KBM-7 (cell line): ENCODE data around the gene ZBTB7B.

ENCODE experiments used
- DNase-seq: peaks from one replicate; pipeline ENCODE4 v3.0.0-alpha.2; 2015
- in situ Hi-C: fragments of 300-500 bp; cut with MboI; formaldehyde crosslinking; loops from 2 replicates; pipeline ENCODE4 v1.14.3; 2020; ENCODE audit warnings: low sequenced_read_pairs, low pct_unique_long_range_greater_than_20kb, mixed read lengths

ZBTB7B gene

GRCh38 chr1:155002464-155003226 lies at the start of gene ZBTB7B:
Gene ZBTB7B, plus strand, starts transcription at chr1:155002802. Its CDS starts 11,859 bp downstream, at chr1:155014661.
- in situ Hi-C loops = no loop called here
- DNase-seq = peak; percentile 34

GRCh38 chr1:154953611-154954038 lies 49.0 kb upstream of the ZBTB7B start:
- DNase-seq = no peak
- in situ Hi-C loops = no loop called here

GRCh38 chr1:154954541-154954940 lies 48.1 kb upstream of the ZBTB7B start:
- in situ Hi-C loops = no loop called here
- no peak for DNase-seq

- in situ Hi-C loops = no loop called here
- DNase-seq = peak; percentile 84
These were observed 47.4 kb upstream of the ZBTB7B start for GRCh38 chr1:154955039-154955717.

DNA sequence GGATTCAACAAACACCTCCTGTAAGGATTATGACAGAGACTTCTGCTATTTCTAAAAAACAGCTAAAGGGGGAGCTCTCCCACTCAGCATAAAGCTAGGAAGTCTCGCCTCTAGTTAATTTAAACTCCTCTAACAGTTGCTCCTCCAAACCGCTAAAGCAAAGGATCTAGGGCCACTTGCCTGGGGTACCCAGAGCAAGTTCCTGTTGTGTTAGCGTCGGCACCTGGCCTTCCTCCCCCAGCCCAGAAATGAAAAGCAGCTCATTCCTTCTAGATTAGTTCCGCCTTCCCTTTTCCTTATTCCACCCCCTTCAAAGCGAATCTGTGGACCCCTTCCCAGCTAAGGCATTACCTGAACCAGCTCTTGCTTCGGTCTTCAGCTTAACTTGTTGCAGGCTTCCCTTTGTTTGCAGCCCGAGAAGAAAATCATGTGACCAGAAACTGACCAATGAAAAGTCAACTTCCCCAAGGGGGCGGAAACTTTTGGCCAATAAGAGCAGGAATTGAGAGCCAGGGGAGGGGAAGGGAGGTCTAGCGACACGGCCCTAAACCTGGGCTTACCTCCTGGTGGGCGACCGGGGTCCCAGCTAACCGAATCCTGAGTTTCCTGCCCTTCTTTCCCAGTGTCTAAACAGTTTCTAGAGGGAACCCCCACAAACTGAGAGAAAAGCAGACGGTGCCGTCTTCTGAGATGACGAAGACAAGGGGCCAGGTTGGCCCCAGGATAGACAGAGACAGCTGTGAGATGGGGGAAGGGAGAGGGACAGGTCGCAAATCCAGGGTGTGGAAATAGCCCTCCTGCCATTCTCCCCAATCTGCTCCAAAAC lies 46.7 kb upstream of the ZBTB7B start, which contains the start of gene PBXIP1:
Gene PBXIP1, minus strand, starts transcription at position 382 of the 826 bp plus-strand sequence. CDS start 2,378 bp downstream, outside the sequence.
- in situ Hi-C loops = no loop called here
- DNase-seq = peak; percentile 98

DNA sequence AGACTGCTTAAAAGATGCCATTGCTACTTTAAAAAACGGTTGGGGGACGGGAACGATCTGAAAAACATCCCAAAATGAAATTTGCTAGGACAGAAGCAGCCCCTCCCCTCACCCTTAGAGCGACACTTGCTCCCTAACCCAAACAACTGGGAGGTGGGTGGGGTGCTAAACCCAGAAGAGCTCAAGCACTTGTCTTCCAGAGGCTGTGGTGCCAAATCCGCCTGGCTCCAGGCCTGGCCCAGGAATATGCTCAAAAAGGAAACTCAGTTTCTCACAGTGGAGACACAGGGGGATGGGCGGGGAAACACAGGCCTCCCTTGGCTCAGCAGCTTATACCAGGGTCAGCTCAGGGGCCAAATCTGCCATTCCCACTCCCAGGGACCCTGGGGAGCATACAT lies 46.1 kb upstream of the ZBTB7B start:
- in situ Hi-C loops = no loop called here
- DNase-seq = no peak

DNA sequence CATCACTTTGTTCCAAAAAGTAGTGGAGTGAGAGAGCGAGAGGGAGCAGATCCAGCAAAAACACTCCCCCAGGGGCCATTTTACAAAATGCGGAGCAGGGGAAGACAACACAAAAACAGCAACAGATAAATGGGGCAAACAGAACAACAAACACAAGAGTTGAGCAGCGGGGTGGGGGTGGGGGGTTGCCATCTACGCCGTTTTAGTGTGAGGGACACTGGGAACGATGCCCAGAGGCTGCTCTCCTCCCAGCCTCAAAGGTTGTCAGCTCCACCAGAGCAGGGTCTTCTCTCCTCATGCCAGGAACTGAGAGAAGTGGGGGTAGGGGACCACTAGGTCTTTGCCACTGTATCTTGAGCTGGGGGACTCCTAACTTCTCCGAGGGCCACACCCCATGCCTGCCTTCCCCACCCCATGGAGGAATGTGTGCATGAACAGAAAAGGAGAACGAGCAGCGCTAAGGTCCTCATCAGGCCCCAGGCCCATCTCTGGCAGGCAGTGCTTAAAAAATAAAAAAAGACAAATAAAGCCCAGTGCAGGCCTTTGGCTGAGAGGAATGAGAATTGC lies 45.4 kb upstream of the ZBTB7B start:
- in situ Hi-C loops = no loop called here
- no peak for DNase-seq

DNA sequence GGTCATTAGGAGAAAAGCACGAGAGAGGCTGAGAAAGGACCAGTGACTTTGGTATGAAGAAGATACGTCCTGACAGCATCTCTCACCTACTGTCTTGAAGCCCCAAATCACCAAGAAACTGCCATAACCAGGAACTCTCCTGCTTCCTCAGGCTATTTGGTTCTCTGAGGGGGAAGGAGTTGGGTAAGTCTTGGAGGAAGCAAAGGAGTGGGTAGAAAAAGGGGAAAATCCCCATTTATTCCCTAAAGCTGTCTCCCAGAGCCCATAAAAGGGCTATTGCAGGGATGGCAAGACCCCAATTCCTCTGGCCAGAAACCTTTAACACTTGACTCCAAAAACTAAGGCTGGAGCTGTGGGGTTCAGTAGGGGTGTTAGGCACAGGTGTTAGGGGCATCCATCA lies 44.6 kb upstream of the ZBTB7B start:
- in situ Hi-C loops = no loop called here

GRCh38 chr1:154958681-154959425 lies 43.7 kb upstream of the ZBTB7B start:
- no peak for DNase-seq
- in situ Hi-C loops = no loop called here

More for the DNA sequence above, 44.6 kb upstream of the ZBTB7B start:
- DNase-seq = no peak

- no peak for DNase-seq
- in situ Hi-C loops = no loop called here
These were observed 43.2 kb upstream of the ZBTB7B start for GRCh38 chr1:154959426-154959780.

GRCh38 chr1:154960446-154961136 lies 42.0 kb upstream of the ZBTB7B start:
- no peak for DNase-seq
- in situ Hi-C loops = no loop called here

DNA sequence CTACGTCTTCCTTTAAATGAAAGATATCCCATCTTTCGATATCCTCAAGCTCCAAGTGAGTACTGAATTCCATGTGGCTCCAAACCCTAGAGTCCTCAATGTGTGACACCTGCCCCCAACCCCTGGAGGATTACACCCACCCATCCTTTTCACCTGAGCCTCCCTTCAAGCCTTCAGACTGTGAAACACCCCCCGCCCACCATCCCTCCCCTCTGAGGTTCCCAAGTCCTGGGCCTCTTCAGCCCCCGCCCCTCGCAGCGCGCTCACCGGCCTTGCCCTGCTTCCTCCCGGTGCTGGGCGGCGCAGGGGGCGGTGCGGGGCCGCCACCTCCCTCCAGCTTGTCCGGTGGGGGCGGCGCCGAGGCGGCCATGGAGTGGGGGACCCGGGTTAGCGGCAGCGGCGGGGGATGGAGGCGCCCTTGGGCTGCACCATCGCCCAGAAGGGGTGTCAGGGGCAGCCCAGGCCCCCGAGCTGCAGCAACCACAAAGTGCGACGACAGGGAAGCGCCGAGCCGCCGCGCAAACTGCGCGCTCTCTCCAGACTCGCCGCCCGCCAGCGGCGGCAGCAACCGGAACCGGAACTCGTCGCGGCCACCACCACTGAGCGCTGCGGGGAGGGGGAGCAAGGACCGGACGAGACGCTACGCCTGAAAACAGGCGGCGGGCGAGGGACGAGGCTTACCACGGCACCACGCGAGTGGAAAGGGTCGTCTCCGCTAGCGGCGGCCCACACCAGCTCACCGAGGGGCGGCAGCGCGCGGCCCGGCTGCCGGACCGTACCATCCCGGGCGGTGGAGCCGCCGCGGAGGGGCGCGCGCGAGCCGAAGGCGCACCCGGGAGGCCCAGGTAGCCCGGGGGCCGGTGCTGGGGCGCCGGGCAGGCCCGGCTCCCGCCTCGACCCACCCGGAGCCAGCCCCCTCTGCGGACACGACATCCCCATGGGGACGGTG lies 41.1 kb upstream of the ZBTB7B start, which contains the start of gene PYGO2:
Gene PYGO2, minus strand, starts transcription at position 576 of the 949 bp plus-strand sequence. Its CDS starts 206 bp downstream, at position 370.
- peak; percentile 85 for DNase-seq

DNA sequence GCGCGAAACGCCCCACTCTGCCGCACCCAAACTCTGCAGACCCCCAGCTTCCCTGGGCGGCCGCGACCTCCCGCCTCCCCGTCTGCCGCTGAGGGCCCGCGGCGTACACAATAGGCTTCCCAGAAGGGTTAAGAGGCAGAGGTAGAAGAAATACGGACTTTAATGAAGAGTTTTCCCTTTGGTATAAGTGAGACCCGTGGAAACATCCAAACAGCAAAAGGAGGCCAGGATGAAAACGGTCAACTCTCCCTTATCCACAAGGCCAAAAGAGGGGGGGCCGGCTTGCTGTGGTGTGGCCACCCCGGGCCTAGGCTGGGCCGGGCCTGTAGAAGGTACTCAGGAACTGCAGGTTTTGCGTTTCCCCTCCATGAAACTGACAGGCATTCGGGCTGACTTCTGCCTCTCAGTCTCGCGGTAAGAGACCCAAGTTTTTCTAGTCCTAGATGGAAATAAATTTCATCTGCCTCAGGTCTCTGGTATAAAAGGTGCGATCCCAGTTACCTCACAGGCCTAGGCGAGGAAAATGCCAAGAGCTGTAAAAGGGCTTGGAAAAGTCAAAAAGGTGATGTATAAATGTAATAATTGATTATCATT lies 40.3 kb upstream of the ZBTB7B start:
- peak; percentile 64 for DNase-seq
- in situ Hi-C loops = no loop called here

More for the DNA sequence above, 41.1 kb upstream of the ZBTB7B start, which contains the start of gene PYGO2:
- in situ Hi-C loops = no loop called here

- in situ Hi-C loops = no loop called here
- no peak for DNase-seq
These were observed 39.7 kb upstream of the ZBTB7B start for GRCh38 chr1:154962795-154963330.

GRCh38 chr1:154963643-154964042 lies 39.0 kb upstream of the ZBTB7B start:
- no peak for DNase-seq
- in situ Hi-C loops = no loop called here

DNA sequence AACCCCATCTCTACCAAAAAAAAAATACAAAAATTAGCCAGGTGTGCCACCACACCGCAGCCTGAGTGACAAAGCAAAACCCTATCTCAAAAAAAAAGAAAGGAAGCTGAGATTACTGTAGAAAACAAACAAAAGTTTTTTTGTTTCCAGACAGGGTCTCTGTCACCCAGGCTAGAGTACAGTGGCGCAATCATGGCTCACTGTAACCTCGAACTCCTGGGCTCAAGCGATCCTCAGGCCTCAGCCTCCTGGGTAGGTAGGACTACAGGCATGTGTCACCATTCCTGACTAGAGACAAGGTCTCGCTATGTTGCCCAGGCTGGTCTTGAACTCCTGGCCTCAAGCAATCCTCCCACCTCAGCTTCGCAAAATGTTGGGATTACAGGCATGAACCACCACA lies 38.2 kb upstream of the ZBTB7B start:
- in situ Hi-C loops = no loop called here
- no peak for DNase-seq
